Neural cell (in vitro differentiated cells): ENCODE data around the gene TNIP1. TPM values are rescaled to one million over a fixed set of nuclear protein-coding genes. Genes with fewer than 3 reads are reported as not detected.

Experiments
- H2AFZ ChIP-seq: fragments of 200-600, 300-800 bp; sonication (generic), shearing (Covaris generic); 2 replicates; pipeline ENCODE4 v1.6.0; 2014; ENCODE audit warnings: low read depth, mild to moderate bottlenecking, antibody characterized with exemption, low read length, moderate library complexity
- H3F3A ChIP-seq: fragments of 200-600 bp; shearing (Covaris generic); 2 replicates; pipeline ENCODE4 v1.6.1; 2016; ENCODE audit warnings: mild to moderate bottlenecking, moderate library complexity, mixed read lengths, antibody characterized with exemption, low read length; ENCODE audit not compliant: insufficient read depth, poor library complexity, severe bottlenecking
- H3K27ac ChIP-seq: fragments of 200-600, 300-800 bp; sonication (generic), shearing (Covaris generic); 2 replicates; pipeline ENCODE4 v1.5.1; 2014; ENCODE audit warnings: mild to moderate bottlenecking, low read length, moderate library complexity
- H3K27me3 ChIP-seq: fragments of 300-800, 200-600 bp; sonication (generic), shearing (Covaris generic); 2 replicates; pipeline ENCODE4 v1.6.0; 2014; ENCODE audit warnings: mild to moderate bottlenecking, low read depth, low read length, moderate library complexity; ENCODE audit not compliant: insufficient read depth
- H3K36me3 ChIP-seq: fragments of 300-800, 200-600 bp; sonication (generic), shearing (Covaris generic); 2 replicates; pipeline ENCODE4 v1.5.1; 2014; ENCODE audit warnings: mild to moderate bottlenecking, antibody characterized with exemption, low read length, moderate library complexity; ENCODE audit not compliant: insufficient read depth
- H3K4me2 ChIP-seq: fragments of 300-800, 200-600 bp; sonication (generic), shearing (Covaris generic); 2 replicates; pipeline ENCODE4 v1.6.0; 2014; ENCODE audit warnings: mild to moderate bottlenecking, low read length
- H3K4me3 ChIP-seq: fragments of 300-800, 200-600 bp; sonication (generic), shearing (Covaris generic); 2 replicates; pipeline ENCODE4 v1.5.1; 2014; ENCODE audit warnings: mild to moderate bottlenecking, low read length, moderate library complexity
- H3K79me2 ChIP-seq: fragments of 200-600 bp; shearing (Covaris generic); replicated peaks from 2 replicates; pipeline ENCODE4 v1.6.0; 2014; ENCODE audit warnings: mild to moderate bottlenecking, low read length, moderate library complexity; ENCODE audit not compliant: insufficient read depth
- H3K9ac ChIP-seq: fragments of 300-800, 200-600 bp; sonication (generic), shearing (Covaris generic); 2 replicates; pipeline ENCODE4 v1.6.1; 2016; ENCODE audit warnings: mild to moderate bottlenecking, low read length, mixed read lengths
- H3K9me2 ChIP-seq: fragments of 200-600 bp; shearing (Covaris generic); 2 replicates; pipeline ENCODE4 v1.6.1; 2016; ENCODE audit warnings: mild to moderate bottlenecking, low read length, mixed read lengths; ENCODE audit not compliant: insufficient read depth
- H3K9me3 ChIP-seq: fragments of 200-600, 300-800 bp; sonication (generic), shearing (Covaris generic); 2 replicates; pipeline ENCODE4 v1.6.1; 2016; ENCODE audit warnings: mild to moderate bottlenecking, mixed run types, low read length, moderate library complexity, mixed read lengths
- H4K20me1 ChIP-seq: fragments of 200-600 bp; shearing (Covaris generic); 2 replicates; pipeline ENCODE4 v1.6.1; 2016; ENCODE audit warnings: mild to moderate bottlenecking, mixed run types; ENCODE audit not compliant: insufficient read depth
- CTCF ChIP-seq: fragments of 450-650 bp; IDR thresholded peaks from 2 replicates; pipeline ENCODE4 v1.5.1; 2014; ENCODE audit warnings: antibody characterized with exemption, mild to moderate bottlenecking, moderate library complexity; ENCODE audit not compliant: poor library complexity, severe bottlenecking
- EP300 ChIP-seq: fragments of 450-650 bp; conservative IDR thresholded peaks from 2 replicates; pipeline ENCODE4 v1.6.1; 2014; ENCODE audit warnings: antibody characterized with exemption, mild to moderate bottlenecking, moderate library complexity; ENCODE audit not compliant: poor library complexity, severe bottlenecking
- EZH2 ChIP-seq: fragments of 200-600, 300-800 bp; shearing (Covaris generic), sonication (generic); IDR thresholded peaks from 2 replicates; pipeline ENCODE4 v1.6.1; 2014; ENCODE audit warnings: antibody characterized with exemption, low read length, borderline replicate concordance, mild to moderate bottlenecking; ENCODE audit not compliant: insufficient read depth, poor library complexity, severe bottlenecking
- MXI1 ChIP-seq: fragments of 450-650 bp; conservative IDR thresholded peaks from 2 replicates; pipeline ENCODE4 v1.6.1; 2014; ENCODE audit warnings: antibody characterized with exemption, mild to moderate bottlenecking; ENCODE audit not compliant: poor library complexity, severe bottlenecking
- POLR2AphosphoS5 ChIP-seq: IDR thresholded peaks from 2 replicates; pipeline ENCODE4 v1.6.1; 2012
- RAD21 ChIP-seq: fragments of 450-650 bp; conservative IDR thresholded peaks from 2 replicates; pipeline ENCODE4 v1.6.1; 2014; ENCODE audit warnings: antibody characterized with exemption, mild to moderate bottlenecking, moderate library complexity
- SMC3 ChIP-seq: fragments of 450-650 bp; conservative IDR thresholded peaks from 2 replicates; pipeline ENCODE4 v1.6.1; 2014; ENCODE audit warnings: antibody characterized with exemption, mild to moderate bottlenecking, moderate library complexity; ENCODE audit not compliant: poor library complexity
- TAF1 ChIP-seq: IDR thresholded peaks from 2 replicates; pipeline ENCODE4 v1.6.1; 2012; ENCODE audit warnings: low read depth
- polyA plus RNA-seq: library from polyadenylated mRNA; depleted of rRNA; stranded (reverse); fragments of >200 nt; gene quantifications from 2 replicates; pipeline ENCODE4 v1.2.3, GENCODE V29; 2014
- TF ChIP-seq, protein P1 (sequence below): IDR thresholded peaks from 2 replicates; pipeline ENCODE4 v1.6.1; 2012; ENCODE audit warnings: borderline replicate concordance

The TNIP1 gene
- polyA plus RNA-seq, 1 donor from 2014 or later, result 3.3 TPM

- no peak overlapping the region for H2AFZ ChIP-seq
- H3K9me2 ChIP-seq, result no peaks in the 10 kb centered on the region
- H3K9ac ChIP-seq, result no peak overlapping the region
- no peak overlapping the region for H3K27ac ChIP-seq
- H3F3A ChIP-seq, result no peaks in the 10 kb centered on the region
- H3K4me2 ChIP-seq, result no peak overlapping the region
- no peaks in the 10 kb centered on the region for H3K36me3 ChIP-seq
- H3K27me3 ChIP-seq, result no peaks in the 10 kb centered on the region
- H4K20me1 ChIP-seq, result no peaks in the 10 kb centered on the region
- TF ChIP-seq EP300 (no peak), EZH2 (no peak), SMC3 (no peak), CTCF (no peak), POLR2AphosphoS5 (no peak), RAD21 (no peak), TAF1 (no peak), MXI1 (no peak)
- TF ChIP-seq, protein P1, sequence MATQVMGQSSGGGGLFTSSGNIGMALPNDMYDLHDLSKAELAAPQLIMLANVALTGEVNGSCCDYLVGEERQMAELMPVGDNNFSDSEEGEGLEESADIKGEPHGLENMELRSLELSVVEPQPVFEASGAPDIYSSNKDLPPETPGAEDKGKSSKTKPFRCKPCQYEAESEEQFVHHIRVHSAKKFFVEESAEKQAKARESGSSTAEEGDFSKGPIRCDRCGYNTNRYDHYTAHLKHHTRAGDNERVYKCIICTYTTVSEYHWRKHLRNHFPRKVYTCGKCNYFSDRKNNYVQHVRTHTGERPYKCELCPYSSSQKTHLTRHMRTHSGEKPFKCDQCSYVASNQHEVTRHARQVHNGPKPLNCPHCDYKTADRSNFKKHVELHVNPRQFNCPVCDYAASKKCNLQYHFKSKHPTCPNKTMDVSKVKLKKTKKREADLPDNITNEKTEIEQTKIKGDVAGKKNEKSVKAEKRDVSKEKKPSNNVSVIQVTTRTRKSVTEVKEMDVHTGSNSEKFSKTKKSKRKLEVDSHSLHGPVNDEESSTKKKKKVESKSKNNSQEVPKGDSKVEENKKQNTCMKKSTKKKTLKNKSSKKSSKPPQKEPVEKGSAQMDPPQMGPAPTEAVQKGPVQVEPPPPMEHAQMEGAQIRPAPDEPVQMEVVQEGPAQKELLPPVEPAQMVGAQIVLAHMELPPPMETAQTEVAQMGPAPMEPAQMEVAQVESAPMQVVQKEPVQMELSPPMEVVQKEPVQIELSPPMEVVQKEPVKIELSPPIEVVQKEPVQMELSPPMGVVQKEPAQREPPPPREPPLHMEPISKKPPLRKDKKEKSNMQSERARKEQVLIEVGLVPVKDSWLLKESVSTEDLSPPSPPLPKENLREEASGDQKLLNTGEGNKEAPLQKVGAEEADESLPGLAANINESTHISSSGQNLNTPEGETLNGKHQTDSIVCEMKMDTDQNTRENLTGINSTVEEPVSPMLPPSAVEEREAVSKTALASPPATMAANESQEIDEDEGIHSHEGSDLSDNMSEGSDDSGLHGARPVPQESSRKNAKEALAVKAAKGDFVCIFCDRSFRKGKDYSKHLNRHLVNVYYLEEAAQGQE, result no peak
- no peaks in the 10 kb centered on the region for H3K9me3 ChIP-seq
- no peak overlapping the region for H3K4me3 ChIP-seq
- H3K79me2 ChIP-seq, result no peaks in the 10 kb centered on the region
Observed at GRCh38 chr5:151058891-151059489, 21.8 kb downstream of the TNIP1 start.

DNA sequence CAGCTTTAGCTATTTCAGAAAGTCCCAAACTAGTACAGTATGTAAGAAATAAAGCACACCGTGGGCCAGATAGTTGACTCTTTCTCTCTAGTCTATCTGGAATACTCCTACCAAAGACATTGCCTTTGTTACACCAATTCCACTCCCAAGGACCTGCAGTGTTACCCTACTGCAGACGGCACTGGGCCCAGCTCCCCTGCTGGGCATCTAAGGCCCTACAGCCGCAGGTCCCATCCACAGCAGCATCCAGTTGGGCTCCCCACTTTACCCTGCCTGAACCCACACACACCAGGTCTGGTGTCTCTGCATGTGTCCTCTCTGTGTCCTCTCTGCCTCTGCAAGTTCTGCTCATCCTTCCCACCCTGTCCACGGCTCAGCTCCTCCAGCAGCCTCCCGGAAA, 22.5 kb downstream of the TNIP1 start:
- no peak overlapping the region for H3K4me2 ChIP-seq
- H3K9ac ChIP-seq, result no peak overlapping the region
- no peak overlapping the region for H3K27ac ChIP-seq
- H3K27me3 ChIP-seq, result no peaks in the 10 kb centered on the region
- H3K4me3 ChIP-seq, result no peak overlapping the region
- H4K20me1 ChIP-seq, result no peaks in the 10 kb centered on the region
- H2AFZ ChIP-seq, result no peak overlapping the region
- H3K79me2 ChIP-seq, result no peaks in the 10 kb centered on the region
- TF ChIP-seq CTCF (no peak), RAD21 (no peak), POLR2AphosphoS5 (no peak), EZH2 (no peak), EP300 (no peak), TAF1 (no peak), SMC3 (no peak), MXI1 (no peak)
- TF ChIP-seq, protein P1, result no peak
- no peaks in the 10 kb centered on the region for H3K9me3 ChIP-seq
- H3F3A ChIP-seq, result no peaks in the 10 kb centered on the region
- no peaks in the 10 kb centered on the region for H3K36me3 ChIP-seq
- no peaks in the 10 kb centered on the region for H3K9me2 ChIP-seq
